ENCODE data around the gene PLCB2. TPM values are rescaled to one million over a fixed set of nuclear protein-coding genes. Genes with fewer than 3 reads are reported as not detected.

PLCB2 gene
- polyA plus RNA-seq, 1 of the 3 experiments (the other 2 are of a cell fraction), result 0.15 TPM

DNA sequence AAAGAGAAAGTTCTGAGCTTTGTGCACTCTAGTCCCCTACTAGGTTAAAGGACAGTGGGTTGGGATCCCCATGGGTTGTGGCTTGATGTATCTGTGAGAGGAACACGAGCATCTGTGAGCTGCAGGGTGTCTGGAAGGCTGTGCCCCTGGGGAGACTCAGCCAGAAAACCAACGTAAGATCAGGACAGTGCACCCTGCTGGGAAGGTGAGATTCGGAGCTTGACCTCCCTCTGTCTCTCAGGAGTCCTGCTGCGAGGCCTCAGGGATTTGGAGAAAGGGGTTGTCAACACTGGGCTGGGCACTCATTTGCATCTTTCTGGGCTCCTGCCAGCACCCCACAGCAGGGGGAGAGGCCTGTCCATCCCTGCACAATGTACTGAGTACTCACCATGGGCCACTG is 40.1 kb downstream of the PLCB2 start:
- TF ChIP-seq, protein P1, sequence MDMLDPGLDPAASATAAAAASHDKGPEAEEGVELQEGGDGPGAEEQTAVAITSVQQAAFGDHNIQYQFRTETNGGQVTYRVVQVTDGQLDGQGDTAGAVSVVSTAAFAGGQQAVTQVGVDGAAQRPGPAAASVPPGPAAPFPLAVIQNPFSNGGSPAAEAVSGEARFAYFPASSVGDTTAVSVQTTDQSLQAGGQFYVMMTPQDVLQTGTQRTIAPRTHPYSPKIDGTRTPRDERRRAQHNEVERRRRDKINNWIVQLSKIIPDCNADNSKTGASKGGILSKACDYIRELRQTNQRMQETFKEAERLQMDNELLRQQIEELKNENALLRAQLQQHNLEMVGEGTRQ (IDR thresholded peaks at IDR 0.05; ENCODE audit: borderline replicate concordance, low read depth, low read length), result no peak
- TF ChIP-seq ELF1 (IDR thresholded peaks at IDR 0.05) (no peak), SMC3 (IDR thresholded peaks at IDR 0.05; ENCODE audit: low read depth, low read length) (no peak), FOSL2 (IDR thresholded peaks at IDR 0.05; ENCODE audit: borderline replicate concordance, low read depth) (no peak), FOXJ3 (CRISPR knock-in tag; IDR thresholded peaks at IDR 0.05) (no peak), SIN3A (IDR thresholded peaks at IDR 0.05; ENCODE audit: borderline replicate concordance, low read depth, low read length) (no peak), TAF1 (IDR thresholded peaks at IDR 0.05; ENCODE audit: borderline replicate concordance, low read depth, low read length) (no peak), RAD21 (IDR thresholded peaks at IDR 0.05; ENCODE audit: low read length) (no peak), MXI1 (IDR thresholded peaks at IDR 0.05; ENCODE audit: low read depth, low read length) (no peak), MEF2A (IDR thresholded peaks at IDR 0.05; ENCODE audit: borderline replicate concordance, low read depth) (no peak)
- TF ChIP-seq, protein P2, sequence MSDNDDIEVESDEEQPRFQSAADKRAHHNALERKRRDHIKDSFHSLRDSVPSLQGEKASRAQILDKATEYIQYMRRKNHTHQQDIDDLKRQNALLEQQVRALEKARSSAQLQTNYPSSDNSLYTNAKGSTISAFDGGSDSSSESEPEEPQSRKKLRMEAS (IDR thresholded peaks at IDR 0.05; ENCODE audit: low read depth), result no peak
- TF ChIP-seq, protein P3, sequence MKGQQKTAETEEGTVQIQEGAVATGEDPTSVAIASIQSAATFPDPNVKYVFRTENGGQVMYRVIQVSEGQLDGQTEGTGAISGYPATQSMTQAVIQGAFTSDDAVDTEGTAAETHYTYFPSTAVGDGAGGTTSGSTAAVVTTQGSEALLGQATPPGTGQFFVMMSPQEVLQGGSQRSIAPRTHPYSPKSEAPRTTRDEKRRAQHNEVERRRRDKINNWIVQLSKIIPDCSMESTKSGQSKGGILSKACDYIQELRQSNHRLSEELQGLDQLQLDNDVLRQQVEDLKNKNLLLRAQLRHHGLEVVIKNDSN (IDR thresholded peaks at IDR 0.05; ENCODE audit: borderline replicate concordance, low read depth), result no peak
- Histone ChIP-seq H4K20me1 (ENCODE audit: insufficient read depth) (no peaks in the 10 kb centered on the region), H3F3A (replicated peaks; ENCODE audit: insufficient read depth) (peaks cover 5% of the 10 kb centered on the region), H3K9me2 (no peaks in the 10 kb centered on the region), H3K4me3 (ENCODE audit: low read depth in 2 of 2, low read length in 1 of 2) (no peak overlapping the region), H3K36me3 (replicated peaks in 1 of 2; ENCODE audit: control insufficient read depth in 1 of 2, insufficient read depth in 2 of 2, low read length in 1 of 2) (no peaks in the 10 kb centered on the region), H3K9ac (no peak overlapping the region), H3K9me3 (no peaks in the 10 kb centered on the region), H3K4me2 (no peak overlapping the region), H2AFZ (ENCODE audit: low read depth) (no peak overlapping the region), H3K27ac (ENCODE audit: low read depth in 2 of 2, low read length in 1 of 2) (no peak overlapping the region), H3K79me2 (ENCODE audit: insufficient read depth) (no peaks in the 10 kb centered on the region), H3K4me1 (ENCODE audit: control insufficient read depth in 1 of 2, insufficient read depth in 2 of 2, low read depth in 1 of 2, low read length in 1 of 2) (peaks cover 0 to 2% of the 10 kb centered on the region in 2 experiments; a peak in 1 of 4 replicates), H3K27me3 (ENCODE audit: insufficient read depth) (no peaks in the 10 kb centered on the region)
- ChIA-PET POLR2A (interaction anchor here (0.6 kb wide), 1 partner anchor 15 kb away, joined by 5 read pairs; no protein-coding TSS in a partner anchor), CTCF (interaction anchor here (1.9 to 25.6 kb wide), 5 partner anchors 11 to 72 kb away, joined by 5 to 868 read pairs (median 720); partner anchors contain the start of genes INAFM2, PAK6 and PLCB2)
- no peak for DNase-seq
- 92% methylated on average over 3 of the region's 4 CpGs for WGBS (ENCODE audit: low lambda C conversion rate)

DNA sequence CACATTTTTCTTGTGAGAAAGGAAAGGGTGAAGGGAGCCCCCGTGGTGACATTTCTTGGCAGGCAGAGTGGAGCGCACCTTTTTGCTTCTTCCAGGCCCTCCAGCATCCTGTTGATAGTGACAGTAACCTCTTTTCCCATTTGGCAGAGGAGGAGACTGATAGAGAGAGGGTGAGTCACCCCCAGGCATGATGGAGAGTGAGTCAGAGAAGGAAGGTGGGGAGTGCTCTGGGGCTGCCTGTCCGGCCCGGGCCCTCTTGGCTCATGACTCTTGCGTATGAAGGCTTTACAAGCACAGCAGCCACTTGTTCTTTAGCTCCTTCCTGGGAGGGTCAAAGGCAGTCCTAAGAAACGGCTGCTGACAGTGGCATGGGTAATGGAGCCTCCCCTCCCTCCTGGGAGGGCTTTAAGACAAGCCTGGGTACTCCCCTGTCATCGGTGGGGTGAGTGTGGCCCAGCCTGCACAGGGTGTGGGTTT is 40.9 kb downstream of the PLCB2 start:
- Histone ChIP-seq H4K20me1 (ENCODE audit: insufficient read depth) (no peaks in the 10 kb centered on the region), H3K27me3 (ENCODE audit: insufficient read depth) (no peaks in the 10 kb centered on the region), H3K36me3 (replicated peaks in 1 of 2; ENCODE audit: control insufficient read depth in 1 of 2, insufficient read depth in 2 of 2, low read length in 1 of 2) (no peaks in the 10 kb centered on the region), H3F3A (replicated peaks; ENCODE audit: insufficient read depth) (peaks cover 5% of the 10 kb centered on the region), H3K4me2 (0 out of 2 replicates have a peak overlapping the region, but pooled peaks have one; percentile 39), H3K4me1 (ENCODE audit: control insufficient read depth in 1 of 2, insufficient read depth in 2 of 2, low read depth in 1 of 2, low read length in 1 of 2) (peaks cover 0 to 2% of the 10 kb centered on the region in 2 experiments; a peak in 1 of 4 replicates), H3K9ac (no peak overlapping the region), H3K9me2 (no peaks in the 10 kb centered on the region), H2AFZ (ENCODE audit: low read depth) (no peak overlapping the region), H3K9me3 (no peaks in the 10 kb centered on the region), H3K4me3 (ENCODE audit: low read depth in 2 of 2, low read length in 1 of 2) (no peak overlapping the region), H3K27ac (ENCODE audit: low read depth in 2 of 2, low read length in 1 of 2) (peak overlapping the region in 1 of 2 experiments; percentile 70; a peak in 2 of 4 replicates), H3K79me2 (ENCODE audit: insufficient read depth) (no peaks in the 10 kb centered on the region)
- WGBS (ENCODE audit: low lambda C conversion rate), result 43% methylated on average over 6 of the region's 7 CpGs
- ChIA-PET POLR2A (no interaction called here), CTCF (interaction anchor here (1.0 to 25.6 kb wide), 5 partner anchors 7 to 59 kb away, joined by 3 to 868 read pairs (median 100); partner anchors contain the start of genes ANKRD63 and PAK6)
- no peak for DNase-seq
- TF ChIP-seq, protein P4, sequence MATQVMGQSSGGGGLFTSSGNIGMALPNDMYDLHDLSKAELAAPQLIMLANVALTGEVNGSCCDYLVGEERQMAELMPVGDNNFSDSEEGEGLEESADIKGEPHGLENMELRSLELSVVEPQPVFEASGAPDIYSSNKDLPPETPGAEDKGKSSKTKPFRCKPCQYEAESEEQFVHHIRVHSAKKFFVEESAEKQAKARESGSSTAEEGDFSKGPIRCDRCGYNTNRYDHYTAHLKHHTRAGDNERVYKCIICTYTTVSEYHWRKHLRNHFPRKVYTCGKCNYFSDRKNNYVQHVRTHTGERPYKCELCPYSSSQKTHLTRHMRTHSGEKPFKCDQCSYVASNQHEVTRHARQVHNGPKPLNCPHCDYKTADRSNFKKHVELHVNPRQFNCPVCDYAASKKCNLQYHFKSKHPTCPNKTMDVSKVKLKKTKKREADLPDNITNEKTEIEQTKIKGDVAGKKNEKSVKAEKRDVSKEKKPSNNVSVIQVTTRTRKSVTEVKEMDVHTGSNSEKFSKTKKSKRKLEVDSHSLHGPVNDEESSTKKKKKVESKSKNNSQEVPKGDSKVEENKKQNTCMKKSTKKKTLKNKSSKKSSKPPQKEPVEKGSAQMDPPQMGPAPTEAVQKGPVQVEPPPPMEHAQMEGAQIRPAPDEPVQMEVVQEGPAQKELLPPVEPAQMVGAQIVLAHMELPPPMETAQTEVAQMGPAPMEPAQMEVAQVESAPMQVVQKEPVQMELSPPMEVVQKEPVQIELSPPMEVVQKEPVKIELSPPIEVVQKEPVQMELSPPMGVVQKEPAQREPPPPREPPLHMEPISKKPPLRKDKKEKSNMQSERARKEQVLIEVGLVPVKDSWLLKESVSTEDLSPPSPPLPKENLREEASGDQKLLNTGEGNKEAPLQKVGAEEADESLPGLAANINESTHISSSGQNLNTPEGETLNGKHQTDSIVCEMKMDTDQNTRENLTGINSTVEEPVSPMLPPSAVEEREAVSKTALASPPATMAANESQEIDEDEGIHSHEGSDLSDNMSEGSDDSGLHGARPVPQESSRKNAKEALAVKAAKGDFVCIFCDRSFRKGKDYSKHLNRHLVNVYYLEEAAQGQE (IDR thresholded peaks at IDR 0.05; ENCODE audit: low read depth, low read length), result no peak; the same call in 1 of the 2 replicates
- TF ChIP-seq YY1 (IDR thresholded peaks at IDR 0.05; ENCODE audit: low read depth) (no peak), FOSL2 (IDR thresholded peaks at IDR 0.05; ENCODE audit: borderline replicate concordance, low read depth) (peak; percentile 96), TCF12 (IDR thresholded peaks at IDR 0.05) (peak; percentile 53; the same call in 1 of the 2 replicates), ELF1 (IDR thresholded peaks at IDR 0.05) (no peak), FOXJ3 (CRISPR knock-in tag; IDR thresholded peaks at IDR 0.05) (no peak), POLR2AphosphoS5 (IDR thresholded peaks at IDR 0.05; ENCODE audit: low read depth, low read length) (no peak), JUND (IDR thresholded peaks at IDR 0.05) (peak; percentile 89)
- TF ChIP-seq, protein P1 (IDR thresholded peaks at IDR 0.05; ENCODE audit: borderline replicate concordance, low read depth, low read length), result no peak
- TF ChIP-seq, protein P3 (IDR thresholded peaks at IDR 0.05; ENCODE audit: borderline replicate concordance, low read depth), result no peak
- TF ChIP-seq, protein P2 (IDR thresholded peaks at IDR 0.05; ENCODE audit: low read depth), result peak; percentile 24; the same call in 1 of the 2 replicates

Measured in SK-N-SH (cell line).